ENCODE results near the gene CYP2C9.
"Not testable (repeated sequence)": the region's sequence is repeated elsewhere in the genome, so short reads cannot be mapped to it uniquely, and the experiment has no call there.

CYP2C9 gene

DNA sequence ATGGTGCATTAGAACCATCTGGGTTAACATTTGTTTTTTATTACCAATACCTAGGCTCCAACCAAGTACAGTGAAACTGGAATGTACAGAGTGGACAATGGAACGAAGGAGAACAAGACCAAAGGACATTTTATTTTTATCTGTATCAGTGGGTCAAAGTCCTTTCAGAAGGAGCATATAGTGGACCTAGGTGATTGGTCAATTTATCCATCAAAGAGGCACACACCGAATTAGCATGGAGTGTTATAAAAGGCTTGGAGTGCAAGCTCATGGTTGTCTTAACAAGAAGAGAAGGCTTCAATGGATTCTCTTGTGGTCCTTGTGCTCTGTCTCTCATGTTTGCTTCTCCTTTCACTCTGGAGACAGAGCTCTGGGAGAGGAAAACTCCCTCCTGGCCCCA, at the start of gene CYP2C9:
Gene CYP2C9, plus strand, starts transcription at position 276 of the 400 bp plus-strand sequence. Its CDS starts 25 bp downstream, at position 301.
- no peak for DNase-seq (ENCODE audit: low read depth in 2 of 2)

DNA sequence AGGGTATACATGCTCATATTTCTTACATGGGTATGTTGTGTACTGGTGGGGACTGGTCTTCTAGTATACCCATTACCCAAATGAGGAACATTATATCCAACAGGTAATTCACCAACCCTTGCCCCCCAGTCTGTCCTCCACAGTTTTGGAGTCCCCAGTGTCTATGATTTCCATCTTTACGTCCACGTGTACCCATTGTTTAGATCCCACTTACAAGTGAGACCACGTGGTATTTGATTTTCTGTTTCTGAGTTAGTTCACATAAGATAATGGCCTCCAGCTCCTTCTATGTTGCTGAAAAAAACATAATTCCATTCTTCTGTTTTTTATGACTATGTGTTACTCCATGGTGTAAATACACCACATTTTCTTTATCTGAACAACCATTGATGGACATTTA, 49.3 kb upstream of the CYP2C9 start:
- no peak for DNase-seq (ENCODE audit: low read depth in 2 of 2)

DNA sequence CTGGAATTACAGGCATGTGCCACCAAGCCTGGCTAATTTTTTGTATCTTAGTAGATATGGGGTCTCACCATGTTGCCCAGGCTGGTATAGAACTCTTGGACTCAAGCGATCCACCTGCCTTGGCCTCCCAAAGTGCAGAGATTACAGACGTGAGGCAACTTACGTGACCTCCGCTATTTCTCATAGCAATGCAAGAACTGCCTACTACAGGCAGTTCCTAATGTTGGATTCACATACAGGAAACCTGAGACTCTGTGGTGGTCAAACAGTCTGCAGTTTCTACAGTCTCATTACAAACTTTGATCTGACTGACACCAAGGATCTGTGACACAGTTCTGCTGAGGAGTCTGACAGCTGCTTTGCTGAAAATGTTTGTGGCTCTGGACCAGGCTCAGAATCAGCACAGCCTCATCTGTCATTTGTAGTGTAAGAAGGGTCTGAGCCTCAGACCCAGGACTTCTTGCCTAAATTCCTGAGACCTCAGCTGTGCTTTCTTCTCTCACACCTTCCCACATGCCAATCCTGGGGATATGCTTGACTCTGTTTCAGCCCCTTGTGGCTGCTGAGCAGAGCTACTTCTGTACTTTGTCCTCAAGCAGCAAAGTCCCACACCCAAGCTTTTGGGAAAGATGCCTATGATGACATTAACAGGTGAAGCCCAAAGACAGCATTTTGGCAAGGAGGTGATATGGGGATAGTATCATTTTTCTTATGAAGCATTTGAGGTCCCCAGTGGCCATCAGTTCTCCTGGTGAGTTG, 48.0 kb upstream of the CYP2C9 start:
- DNase-seq (ENCODE audit: low read depth in 2 of 2): no peak

DNA sequence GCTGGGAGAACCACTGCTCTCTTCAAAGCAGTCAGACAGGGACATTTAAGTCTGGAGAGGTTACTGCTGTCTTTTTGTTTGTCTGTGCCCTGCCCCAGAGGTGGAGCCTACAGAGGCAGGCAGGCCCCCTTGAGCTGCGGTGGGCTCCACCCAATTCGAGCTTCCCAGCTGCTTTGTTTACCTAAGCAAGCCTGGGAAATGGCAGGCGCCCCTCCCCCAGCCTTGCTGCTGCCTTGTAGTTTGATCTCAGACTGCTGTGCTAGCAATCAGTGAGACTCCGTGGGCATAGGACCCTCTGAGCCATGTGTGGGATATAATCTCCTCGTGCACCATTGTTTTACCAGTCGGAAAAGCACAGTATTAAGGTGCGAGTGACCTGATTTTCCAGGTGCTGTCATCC, 40.0 kb upstream of the CYP2C9 start:
- DNase-seq (ENCODE audit: low read depth in 2 of 2): not testable (repeated sequence)

DNA sequence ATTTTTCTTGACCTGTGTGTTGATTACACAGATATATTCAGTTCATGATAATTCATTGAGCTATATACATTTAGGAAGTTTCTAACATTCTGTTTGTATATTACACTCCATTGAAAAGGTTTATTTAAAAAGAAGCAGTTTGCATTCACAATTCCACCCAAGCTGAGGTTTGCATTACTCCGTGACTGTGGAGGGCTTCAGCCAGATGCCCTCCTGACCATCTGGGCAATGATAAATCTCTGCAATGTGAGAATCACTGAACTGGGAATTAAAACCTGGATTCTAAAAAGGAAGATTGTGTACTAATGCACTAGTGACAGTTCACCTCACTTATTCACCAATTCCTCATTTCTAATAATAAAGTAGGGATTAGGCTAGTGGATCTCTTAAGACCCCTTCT, 36.4 kb upstream of the CYP2C9 start:
- DNase-seq (ENCODE audit: low read depth in 2 of 2): no peak

DNA sequence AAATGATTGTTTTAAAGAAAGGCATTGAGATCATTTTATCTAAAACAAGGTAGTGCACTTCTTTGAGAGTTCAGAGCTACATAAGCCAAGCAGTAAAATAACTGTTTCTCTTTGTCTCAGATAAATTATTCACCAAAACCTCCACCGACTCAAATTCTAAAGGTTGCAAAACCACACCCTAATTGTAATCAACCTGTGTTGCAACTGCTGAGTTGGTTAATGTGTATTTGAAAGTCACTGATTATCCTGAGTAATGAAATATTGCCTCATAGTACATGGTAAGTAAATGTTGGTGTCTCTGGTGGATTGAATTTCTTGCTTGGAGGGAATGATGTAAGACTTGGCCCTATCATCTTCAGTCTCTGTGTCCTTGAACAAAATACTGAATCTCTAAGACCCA, 35.9 kb upstream of the CYP2C9 start:
- no peak for DNase-seq (ENCODE audit: low read depth in 2 of 2)

DNA sequence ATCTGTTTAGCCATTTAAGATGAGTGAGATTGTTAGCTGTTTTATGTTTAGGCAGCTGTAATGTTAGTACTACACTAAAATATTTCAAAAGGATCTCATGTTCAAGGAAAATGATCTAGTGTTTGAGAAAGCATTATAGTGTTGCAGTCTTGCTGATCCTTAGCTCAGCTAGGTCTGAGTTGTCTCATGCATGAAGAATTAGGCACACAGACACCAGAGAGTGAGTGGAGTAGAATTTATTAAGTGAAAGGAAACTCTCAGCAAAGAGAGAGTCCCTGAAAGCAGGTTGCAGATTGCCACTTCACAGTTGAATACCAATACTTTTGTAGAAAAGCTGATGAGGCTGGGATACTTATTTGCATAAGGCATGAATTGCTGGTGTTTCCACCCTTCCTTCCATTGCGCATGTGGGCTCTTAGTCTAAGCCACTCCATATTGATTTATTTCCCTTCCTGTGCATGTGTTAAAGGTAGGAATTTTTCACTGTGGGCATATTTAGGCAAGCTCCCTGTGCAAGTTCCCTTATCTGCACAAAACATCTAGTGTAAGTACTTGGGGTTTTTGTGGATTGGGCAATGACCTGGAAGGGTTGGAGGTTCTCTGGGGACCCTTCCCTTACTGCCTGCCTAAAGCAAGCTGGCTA, 33.8 kb upstream of the CYP2C9 start:
- not testable (repeated sequence) for DNase-seq (ENCODE audit: low read depth in 2 of 2)

DNA sequence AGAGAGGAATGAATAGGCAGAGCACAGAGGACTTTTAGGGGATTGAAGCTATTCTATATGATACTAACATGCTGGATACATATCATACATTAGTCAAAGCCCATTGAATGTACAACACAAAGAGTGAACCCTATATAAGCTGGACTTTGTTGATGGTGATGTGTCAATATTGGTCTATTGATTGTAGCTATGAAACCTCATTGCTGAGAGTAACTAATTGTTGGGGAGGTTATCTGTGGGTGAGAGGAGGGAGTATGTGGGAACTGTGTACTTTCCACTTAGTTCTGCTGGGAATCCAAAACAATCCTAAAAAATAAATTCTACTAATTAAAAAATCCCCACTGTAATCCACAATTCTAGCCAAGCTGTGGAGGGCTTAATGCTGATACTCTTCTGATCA, 22.0 kb upstream of the CYP2C9 start:
- no peak for DNase-seq (ENCODE audit: low read depth in 2 of 2)

DNA sequence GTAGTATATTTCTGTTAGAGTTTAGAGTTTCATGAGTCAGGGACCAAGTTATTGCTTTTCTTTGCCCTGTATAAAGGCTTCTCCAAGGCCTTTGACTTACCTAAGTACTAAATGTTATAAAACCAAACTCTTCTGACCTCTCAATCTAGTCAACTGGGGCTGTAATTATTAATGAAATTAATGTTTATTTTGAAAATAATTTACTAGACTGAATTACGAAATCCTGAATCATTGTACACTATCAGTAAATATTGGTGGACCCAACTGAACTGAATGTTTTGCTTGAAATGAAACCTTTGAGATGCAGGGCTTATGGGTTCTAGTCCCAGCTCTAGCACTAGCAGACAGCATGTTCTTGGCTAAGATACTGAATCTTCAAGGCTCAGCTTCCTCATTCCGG, 1.7 kb upstream of the CYP2C9 start:
- no peak for DNase-seq (ENCODE audit: low read depth in 2 of 2)

DNA sequence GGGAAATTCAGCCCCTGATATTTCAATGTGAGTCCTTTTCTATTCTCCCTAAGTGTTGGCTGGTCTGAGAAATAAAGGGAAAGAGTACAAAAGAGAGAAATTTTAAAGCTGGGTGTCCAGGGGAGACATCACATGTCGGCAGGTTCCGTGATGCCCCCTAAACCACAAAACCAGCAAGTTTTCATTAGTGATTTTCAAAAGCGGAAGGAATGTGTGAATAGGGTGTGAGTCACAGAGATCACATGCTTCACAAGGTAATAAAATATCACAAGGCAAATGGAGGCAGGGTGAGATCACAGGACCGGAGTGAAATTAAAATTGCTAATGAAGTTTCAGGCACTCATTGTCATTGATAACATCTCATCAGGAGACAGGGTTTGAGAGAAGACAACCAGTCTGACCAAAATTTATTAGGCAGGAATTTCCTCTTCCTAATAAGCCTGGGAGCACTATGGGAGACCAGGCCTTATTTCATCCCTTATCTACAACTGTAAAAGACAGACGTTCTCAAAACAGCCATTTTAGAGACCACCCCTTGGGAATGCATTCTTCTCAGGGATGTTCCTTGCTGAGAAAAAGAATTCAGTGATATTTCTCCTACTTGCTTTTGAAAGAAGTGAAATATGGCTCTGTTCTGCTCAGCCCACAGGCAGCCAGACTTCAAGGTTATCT, 5.1 kb downstream of the CYP2C9 start:
- not testable (repeated sequence) for DNase-seq (ENCODE audit: low read depth in 2 of 2)

DNA sequence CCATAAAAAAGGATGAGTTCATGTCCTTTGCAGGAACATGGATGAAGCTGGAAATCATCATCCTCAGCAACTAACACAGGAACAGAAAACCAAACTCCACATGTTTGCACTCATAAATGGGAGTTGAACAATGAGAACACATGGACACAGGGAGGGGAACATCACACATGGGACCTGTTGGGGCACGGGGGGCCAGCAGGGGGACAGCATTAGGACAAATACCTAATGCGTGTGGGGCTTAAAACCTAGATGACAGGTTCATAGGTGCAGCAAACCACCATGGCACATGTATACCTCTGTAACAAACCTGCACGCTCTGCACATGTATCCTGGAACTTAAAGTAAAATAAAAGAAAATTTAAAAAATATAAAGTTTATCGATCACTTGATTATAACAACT, 7.7 kb downstream of the CYP2C9 start:
- not testable (repeated sequence) for DNase-seq (ENCODE audit: low read depth in 2 of 2)

DNA sequence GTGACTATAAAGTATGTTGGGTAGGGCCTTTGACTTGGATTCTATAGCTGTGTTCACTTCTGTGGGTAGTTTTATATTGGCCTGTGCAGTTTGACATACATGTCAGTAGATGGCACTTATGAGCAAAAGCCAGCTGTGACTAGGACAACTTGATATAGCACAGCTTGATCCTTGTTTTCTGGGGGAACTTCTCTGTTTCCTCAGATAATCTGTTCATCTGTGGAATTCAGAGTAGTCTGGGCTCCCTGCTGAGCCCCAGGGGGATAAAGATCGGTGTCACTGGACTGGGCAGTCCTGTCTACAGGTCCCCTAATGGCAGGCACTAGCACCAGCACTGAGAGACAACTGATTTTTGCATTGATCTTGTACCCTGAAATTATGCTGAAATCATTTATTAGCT, 25.4 kb downstream of the CYP2C9 start:
- DNase-seq (ENCODE audit: low read depth in 2 of 2): no peak

DNA sequence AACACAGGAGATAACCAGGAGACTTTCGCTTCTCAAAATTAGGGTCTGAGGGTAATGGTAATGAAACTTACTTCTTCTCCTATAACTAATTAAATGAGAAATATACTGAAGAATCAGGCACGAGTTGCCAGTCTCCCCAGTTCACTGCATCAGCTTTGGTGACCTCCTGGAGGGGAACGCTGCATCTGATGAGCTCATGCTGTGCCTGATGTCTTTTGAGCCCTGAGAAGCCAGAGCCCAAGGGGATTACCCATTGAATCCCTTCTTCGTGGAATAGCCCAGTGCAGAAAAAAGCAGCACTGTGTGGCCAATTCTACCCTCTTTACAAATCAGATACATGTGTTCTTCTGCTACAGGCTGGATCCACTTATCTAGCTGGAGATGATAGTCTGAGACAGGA, 45.1 kb downstream of the CYP2C9 start:
- no peak for DNase-seq (ENCODE audit: low read depth in 2 of 2)

DNA sequence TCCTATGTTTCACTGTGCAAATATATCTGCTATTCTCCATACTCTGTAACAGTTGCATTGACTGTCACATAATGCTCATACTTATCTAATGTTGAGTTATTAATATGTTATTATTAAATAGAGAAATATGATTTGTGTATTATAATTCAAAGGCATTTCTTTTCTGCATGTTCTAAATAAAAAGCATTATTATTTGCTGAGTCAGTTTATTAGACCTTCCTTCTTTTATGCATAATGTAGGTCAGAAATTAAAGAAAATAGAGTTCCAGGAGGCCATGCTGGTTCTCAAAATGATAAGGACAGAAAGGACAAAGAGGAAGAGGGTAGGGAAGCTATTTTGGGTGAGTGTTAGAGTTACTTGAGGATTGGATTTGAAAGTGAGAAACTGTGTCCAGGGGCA, 50.7 kb downstream of the CYP2C9 start:
- no peak for DNase-seq (ENCODE audit: low read depth in 2 of 2)

DNA sequence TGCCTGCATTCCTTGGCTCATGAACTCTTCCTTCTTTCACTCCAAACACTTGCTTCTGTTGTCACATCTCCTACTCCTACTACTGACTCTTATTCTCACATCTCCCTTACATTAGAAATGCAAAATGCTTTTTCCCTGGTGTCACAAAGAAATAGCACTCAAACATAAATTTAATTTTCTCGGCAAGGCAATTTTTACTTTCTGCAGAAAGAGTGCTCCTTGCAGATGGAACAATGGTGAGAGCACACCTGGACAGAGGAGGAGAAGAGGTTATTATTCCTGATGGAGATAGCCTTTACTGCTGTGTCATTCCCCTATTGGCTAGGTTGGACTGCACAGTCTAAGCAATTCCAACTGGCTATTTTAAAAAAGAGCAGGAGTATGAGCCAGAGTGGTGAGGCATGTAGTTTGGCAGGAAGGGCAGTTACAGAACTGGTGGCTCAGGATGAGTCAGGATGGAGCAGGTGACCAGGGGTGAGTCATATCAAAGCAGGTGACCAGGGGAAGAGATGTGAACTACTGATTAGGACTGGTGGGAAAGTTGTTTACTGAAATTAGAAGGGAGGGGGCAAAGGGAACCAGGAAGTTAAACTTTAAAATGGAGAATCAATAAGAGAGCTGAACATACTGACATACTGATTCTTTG, 52.9 kb downstream of the CYP2C9 start:
- DNase-seq (ENCODE audit: low read depth in 2 of 2): no peak

DNA sequence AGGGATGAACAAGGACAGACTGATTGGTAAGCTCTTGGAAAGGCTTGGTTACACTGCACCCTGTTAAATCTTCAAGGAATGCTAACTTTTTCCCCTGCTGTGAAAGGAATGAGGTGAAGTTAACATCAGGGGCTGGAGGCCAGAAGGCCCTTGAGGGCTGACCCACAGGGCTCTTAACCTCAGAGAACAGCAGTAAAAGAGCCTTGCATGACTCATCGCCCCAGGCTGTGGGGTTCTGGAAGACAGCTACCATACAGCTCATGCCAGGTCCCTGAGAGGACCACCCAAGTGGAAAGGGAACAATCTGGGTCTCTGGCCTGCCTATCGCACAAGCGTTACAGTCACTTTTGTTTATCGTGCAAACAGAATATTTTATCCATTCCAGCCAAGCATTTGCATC, 54.4 kb downstream of the CYP2C9 start:
- DNase-seq (ENCODE audit: low read depth in 2 of 2): no peak

DNA sequence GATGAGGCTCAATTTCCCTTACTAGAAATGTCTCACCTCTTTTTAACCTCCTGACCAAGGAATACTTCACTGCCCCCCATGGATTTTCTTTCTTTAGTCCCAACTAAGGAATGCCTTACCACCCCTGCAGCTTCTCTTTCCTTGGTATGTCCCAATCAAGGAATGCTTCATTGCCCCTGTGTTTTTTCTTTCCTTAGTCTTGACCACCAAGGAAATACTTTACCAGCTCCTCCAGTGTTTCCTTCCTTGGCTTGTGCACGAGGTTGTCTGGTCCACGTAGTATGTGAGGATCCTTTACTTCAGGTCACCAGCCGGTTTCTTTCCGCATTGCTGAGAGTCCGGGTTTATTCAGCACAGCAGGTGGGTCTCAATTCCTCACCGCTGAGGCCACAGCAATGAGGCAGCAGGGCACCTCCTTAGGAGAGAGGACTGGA, 59.3 kb downstream of the CYP2C9 start:
- no peak for DNase-seq (ENCODE audit: low read depth in 2 of 2)

DNA sequence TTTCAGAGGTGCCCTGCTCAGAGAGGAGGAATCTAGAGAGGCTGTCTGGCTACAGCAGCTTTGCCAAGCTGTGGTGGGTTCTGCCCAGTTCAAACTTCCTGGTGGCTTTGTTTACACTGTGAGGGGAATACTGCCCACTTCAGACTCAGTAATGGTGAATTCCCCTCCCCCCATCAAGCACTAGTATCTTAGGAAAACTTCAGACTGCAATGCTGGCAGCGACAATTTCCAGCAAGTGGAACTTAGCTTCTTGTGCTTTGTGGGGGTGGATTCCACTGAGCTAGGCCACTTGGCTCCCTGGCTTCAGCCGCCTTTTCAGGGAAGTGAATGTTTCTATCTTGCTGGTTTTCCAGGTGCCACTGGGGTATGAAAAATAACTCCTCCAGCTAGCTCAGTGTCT, 88.0 kb downstream of the CYP2C9 start:
- DNase-seq (ENCODE audit: low read depth in 2 of 2): no peak

DNA sequence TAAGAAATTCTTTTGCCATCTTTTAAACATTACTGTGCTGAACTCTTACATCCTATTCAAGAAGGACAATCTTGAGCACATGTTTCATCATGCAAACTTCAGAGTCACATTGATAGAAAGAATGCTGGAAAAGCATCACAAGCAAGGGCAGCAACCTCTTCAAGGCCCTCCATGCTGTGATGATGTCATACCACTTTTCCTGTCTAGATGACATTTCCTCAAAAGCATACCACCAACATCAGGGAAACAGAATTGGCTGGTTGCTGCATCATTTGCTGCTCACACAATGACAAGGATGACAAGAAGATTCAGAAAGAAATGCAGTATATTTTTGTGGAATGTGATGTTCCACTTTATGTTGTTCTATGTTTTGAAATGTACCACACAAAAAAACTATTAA, 93.2 kb downstream of the CYP2C9 start:
- no peak for DNase-seq (ENCODE audit: low read depth in 2 of 2)

DNA sequence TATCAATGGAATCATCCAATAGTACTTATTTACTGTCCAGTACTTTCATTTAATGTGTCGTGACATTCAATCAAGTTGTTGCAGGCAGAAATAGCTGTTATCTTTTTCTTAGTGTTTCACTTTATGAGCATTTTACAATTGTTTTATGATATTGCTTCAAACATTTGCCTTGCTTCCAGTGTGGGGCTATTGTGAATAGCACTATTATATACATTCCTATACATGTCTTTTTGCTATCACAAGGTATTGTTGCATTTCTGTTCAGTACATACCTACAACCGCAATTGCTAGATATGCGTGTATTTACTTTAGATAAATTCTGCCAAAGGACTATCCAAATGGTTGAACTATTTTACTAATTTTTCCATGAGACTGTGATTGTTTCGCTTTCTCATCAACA, 95.9 kb downstream of the CYP2C9 start:
- DNase-seq (ENCODE audit: low read depth in 2 of 2): no peak

DNA sequence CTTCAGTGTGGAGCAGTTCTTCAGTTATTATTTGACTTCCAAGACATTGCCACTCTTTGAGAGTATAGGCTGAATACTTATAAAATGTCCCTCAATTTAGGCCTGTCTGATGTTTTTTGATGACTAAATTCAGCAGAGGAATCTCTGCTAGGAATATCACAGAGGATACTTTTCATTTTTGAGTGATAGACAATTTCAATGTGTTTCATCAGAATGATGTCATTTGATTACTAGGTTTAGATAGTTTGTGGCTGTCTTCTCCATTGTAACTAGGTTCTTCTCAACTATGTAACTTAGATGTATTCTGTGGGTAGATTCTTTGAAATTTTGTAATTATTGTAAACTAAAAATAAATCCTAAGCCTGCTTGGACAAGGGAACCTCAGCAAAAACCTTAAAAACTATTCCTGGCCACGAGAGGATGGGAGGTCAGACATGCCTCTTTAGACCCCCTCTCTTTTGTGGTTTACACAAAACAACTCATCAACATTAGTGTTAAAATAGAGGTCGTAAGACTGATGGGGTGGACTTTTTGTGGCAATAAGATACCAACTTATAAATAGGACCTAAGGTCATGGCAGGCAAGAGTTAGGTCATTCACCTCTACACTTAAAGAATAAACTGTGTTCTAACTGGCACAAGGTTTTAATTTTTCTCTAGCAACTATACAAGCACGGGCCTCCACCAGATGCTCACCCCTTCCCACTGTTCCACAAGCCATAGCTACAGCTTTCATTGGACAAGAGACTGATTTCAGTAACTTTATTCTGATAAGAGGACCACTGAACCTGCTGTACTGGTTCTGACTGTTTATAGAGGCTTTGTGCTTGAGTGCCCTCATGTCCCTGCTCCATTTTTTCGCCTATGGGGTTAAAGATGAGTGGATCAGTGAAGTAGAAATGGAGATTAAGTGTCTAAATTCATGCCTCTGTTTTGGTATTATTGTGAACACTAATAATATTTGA, 97.2 kb downstream of the CYP2C9 start:
- no peak for DNase-seq (ENCODE audit: low read depth in 2 of 2)

Data from stimulated activated CD8-positive, alpha-beta memory T cell treated with anti-CD3 and anti-CD28 coated beads, Interleukin-7, amount 100 ng/mL, for 4 hours (primary cell).